ENCODE data around the gene CLCF1.

DNA sequence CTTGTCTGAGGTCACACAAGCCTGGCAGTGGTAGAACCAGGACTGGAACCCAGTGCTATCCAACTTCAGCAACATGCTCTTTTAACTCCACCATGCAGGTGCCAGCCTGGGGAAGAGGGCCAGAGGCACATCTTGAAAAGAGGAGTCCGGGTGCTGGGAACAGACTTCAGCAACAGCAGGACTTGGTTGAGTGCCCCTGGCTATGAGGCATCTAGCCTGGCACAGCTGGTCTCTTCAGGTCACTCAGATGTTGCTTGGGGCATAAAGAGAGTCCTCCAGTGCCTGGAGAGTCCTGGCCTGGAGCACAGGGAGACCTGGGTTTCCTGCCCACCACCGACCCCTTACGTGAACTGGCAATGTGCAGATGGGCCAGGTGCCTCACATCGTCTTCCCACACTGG is 5.1 kb upstream of the CLCF1 start:
- no peak for TF ChIP-seq SMARCA5 (IDR thresholded peaks at IDR 0.05)
- TF ChIP-seq, protein P1, sequence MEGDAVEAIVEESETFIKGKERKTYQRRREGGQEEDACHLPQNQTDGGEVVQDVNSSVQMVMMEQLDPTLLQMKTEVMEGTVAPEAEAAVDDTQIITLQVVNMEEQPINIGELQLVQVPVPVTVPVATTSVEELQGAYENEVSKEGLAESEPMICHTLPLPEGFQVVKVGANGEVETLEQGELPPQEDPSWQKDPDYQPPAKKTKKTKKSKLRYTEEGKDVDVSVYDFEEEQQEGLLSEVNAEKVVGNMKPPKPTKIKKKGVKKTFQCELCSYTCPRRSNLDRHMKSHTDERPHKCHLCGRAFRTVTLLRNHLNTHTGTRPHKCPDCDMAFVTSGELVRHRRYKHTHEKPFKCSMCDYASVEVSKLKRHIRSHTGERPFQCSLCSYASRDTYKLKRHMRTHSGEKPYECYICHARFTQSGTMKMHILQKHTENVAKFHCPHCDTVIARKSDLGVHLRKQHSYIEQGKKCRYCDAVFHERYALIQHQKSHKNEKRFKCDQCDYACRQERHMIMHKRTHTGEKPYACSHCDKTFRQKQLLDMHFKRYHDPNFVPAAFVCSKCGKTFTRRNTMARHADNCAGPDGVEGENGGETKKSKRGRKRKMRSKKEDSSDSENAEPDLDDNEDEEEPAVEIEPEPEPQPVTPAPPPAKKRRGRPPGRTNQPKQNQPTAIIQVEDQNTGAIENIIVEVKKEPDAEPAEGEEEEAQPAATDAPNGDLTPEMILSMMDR (IDR thresholded peaks at IDR 0.05 in 2 of 3, conservative IDR thresholded peaks at IDR 0.05 in 1 of 3; ENCODE audit: control insufficient read depth in 2 of 3, extremely low read depth in 1 of 3, insufficient read depth in 1 of 3, low read depth in 3 of 3, low read length in 3 of 3), result no peak
- no peak for TF ChIP-seq MXI1 (IDR thresholded peaks at IDR 0.05; ENCODE audit: low read depth, low read length)
- TF ChIP-seq, protein P2, sequence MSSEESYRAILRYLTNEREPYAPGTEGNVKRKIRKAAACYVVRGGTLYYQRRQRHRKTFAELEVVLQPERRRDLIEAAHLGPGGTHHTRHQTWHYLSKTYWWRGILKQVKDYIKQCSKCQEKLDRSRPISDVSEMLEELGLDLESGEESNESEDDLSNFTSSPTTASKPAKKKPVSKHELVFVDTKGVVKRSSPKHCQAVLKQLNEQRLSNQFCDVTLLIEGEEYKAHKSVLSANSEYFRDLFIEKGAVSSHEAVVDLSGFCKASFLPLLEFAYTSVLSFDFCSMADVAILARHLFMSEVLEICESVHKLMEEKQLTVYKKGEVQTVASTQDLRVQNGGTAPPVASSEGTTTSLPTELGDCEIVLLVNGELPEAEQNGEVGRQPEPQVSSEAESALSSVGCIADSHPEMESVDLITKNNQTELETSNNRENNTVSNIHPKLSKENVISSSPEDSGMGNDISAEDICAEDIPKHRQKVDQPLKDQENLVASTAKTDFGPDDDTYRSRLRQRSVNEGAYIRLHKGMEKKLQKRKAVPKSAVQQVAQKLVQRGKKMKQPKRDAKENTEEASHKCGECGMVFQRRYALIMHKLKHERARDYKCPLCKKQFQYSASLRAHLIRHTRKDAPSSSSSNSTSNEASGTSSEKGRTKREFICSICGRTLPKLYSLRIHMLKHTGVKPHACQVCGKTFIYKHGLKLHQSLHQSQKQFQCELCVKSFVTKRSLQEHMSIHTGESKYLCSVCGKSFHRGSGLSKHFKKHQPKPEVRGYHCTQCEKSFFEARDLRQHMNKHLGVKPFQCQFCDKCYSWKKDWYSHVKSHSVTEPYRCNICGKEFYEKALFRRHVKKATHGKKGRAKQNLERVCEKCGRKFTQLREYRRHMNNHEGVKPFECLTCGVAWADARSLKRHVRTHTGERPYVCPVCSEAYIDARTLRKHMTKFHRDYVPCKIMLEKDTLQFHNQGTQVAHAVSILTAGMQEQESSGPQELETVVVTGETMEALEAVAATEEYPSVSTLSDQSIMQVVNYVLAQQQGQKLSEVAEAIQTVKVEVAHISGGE (CRISPR knock-in tag; IDR thresholded peaks at IDR 0.05), result no peak
- TF ChIP-seq TAF1 (IDR thresholded peaks at IDR 0.05; ENCODE audit: borderline replicate concordance, low read depth, low read length), result no peak
- TF ChIP-seq, protein P3, sequence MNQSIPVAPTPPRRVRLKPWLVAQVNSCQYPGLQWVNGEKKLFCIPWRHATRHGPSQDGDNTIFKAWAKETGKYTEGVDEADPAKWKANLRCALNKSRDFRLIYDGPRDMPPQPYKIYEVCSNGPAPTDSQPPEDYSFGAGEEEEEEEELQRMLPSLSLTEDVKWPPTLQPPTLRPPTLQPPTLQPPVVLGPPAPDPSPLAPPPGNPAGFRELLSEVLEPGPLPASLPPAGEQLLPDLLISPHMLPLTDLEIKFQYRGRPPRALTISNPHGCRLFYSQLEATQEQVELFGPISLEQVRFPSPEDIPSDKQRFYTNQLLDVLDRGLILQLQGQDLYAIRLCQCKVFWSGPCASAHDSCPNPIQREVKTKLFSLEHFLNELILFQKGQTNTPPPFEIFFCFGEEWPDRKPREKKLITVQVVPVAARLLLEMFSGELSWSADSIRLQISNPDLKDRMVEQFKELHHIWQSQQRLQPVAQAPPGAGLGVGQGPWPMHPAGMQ (IDR thresholded peaks at IDR 0.05; ENCODE audit: borderline replicate concordance), result no peak
- no peak for TF ChIP-seq POLR2AphosphoS5 (IDR thresholded peaks at IDR 0.05; ENCODE audit: low read length)
- TF ChIP-seq JUND (IDR thresholded peaks at IDR 0.05; ENCODE audit: low read depth, low read length), result no peak
